Neural progenitor cell (in vitro differentiated cells): Measurements from ENCODE around the gene PRICKLE1. TPM values are rescaled to one million over a fixed set of nuclear protein-coding genes. Genes with fewer than 3 reads are reported as not detected.

Experiments used
- DNase-seq: peaks from one replicate; pipeline ENCODE4 v3.0.0-alpha.2; 2016; ENCODE audit warnings: low spot score
- H2AFZ ChIP-seq: fragments of 200-600 bp; sonication (generic); replicated peaks from 2 replicates; pipeline ENCODE4 v1.6.1; 2016; ENCODE audit warnings: antibody characterized with exemption
- H3F3A ChIP-seq: fragments of 200-600 bp; sonication (generic); 2 replicates; pipeline ENCODE4 v1.6.1; 2016; ENCODE audit warnings: antibody characterized with exemption, low read depth
- H3K27ac ChIP-seq: fragments of 200-600 bp; sonication (generic); 2 replicates; pipeline ENCODE4 v1.5.1; 2016; ENCODE audit warnings: mild to moderate bottlenecking
- H3K27me3 ChIP-seq: fragments of 200-600 bp; sonication (generic); 2 replicates; pipeline ENCODE4 v1.6.1; 2016; ENCODE audit warnings: mild to moderate bottlenecking, moderate library complexity
- H3K36me3 ChIP-seq: fragments of 200-600 bp; sonication (generic); 2 replicates; pipeline ENCODE4 v1.5.1; 2016
- H3K4me1 ChIP-seq: fragments of 200-600 bp; sonication (generic); 2 replicates; pipeline ENCODE4 v1.6.1; 2016; ENCODE audit warnings: mixed run types
- H3K4me2 ChIP-seq: fragments of 200-600 bp; sonication (generic); 2 replicates; pipeline ENCODE4 v1.6.1; 2016
- H3K4me3 ChIP-seq: fragments of 200-600 bp; sonication (generic); 2 replicates; pipeline ENCODE4 v1.5.1; 2016
- H3K79me2 ChIP-seq: fragments of 200-600 bp; sonication (generic); 2 replicates; pipeline ENCODE4 v1.6.1; 2016; ENCODE audit warnings: low read depth
- H3K9ac ChIP-seq: fragments of 200-600 bp; sonication (generic); 2 replicates; pipeline ENCODE4 v1.6.1; 2016
- H3K9me3 ChIP-seq: fragments of 200-600 bp; sonication (generic); 2 replicates; pipeline ENCODE4 v1.5.1; 2016; ENCODE audit warnings: low read depth
- H4K20me1 ChIP-seq: fragments of 200-600 bp; sonication (generic); 2 replicates; pipeline ENCODE4 v1.6.1; 2016; ENCODE audit warnings: low read depth
- H3K27ac Mint-ChIP-seq: 3 replicates; pipeline ENCODE4 v1.8.0; 2021; ENCODE audit warnings: mixed read lengths
- H3K27me3 Mint-ChIP-seq: 2 replicates; pipeline ENCODE4 v1.8.0; 2022; ENCODE audit warnings: low read depth, mild to moderate bottlenecking, inconsistent platforms, moderate library complexity, mixed read lengths; ENCODE audit not compliant: insufficient read depth
- H3K36me3 Mint-ChIP-seq: 3 replicates; pipeline ENCODE4 v1.8.0; 2021; ENCODE audit warnings: mixed read lengths
- H3K4me1 Mint-ChIP-seq: 3 replicates; pipeline ENCODE4 v1.8.0; 2021; ENCODE audit warnings: mixed read lengths
- H3K4me3 Mint-ChIP-seq: 3 replicates; pipeline ENCODE4 v1.8.0; 2021; ENCODE audit warnings: mild to moderate bottlenecking, moderate library complexity, mixed read lengths
- H3K9me3 Mint-ChIP-seq: 3 replicates; pipeline ENCODE4 v1.8.0; 2020; ENCODE audit warnings: mixed read lengths
- CTCF ChIP-seq: fragments of 200-600 bp; sonication (generic); IDR thresholded peaks from 2 replicates; pipeline ENCODE4 v1.5.1; 2017; ENCODE audit warnings: antibody characterized with exemption, mild to moderate bottlenecking
- EZH2 ChIP-seq: fragments of 200-600 bp; sonication (generic); IDR thresholded peaks from 2 replicates; pipeline ENCODE4 v1.6.1; 2017; ENCODE audit warnings: antibody characterized with exemption, mild to moderate bottlenecking, moderate library complexity
- EZH2phosphoT487 ChIP-seq: fragments of 200-600 bp; sonication (generic); IDR thresholded peaks from 2 replicates; pipeline ENCODE4 v1.6.1; 2017; ENCODE audit warnings: antibody characterized with exemption
- total RNA-seq: library from RNA; depleted of rRNA; stranded (reverse); fragments of >200 nt; gene quantifications from 2 replicates; pipeline ENCODE4 v1.2.3, GENCODE V29; 2015; ENCODE audit warnings: low replicate concordance

The PRICKLE1 gene
- total RNA-seq, 1 donor from 2014 or later = 4.0 TPM

GRCh38 chr12:42530284-42530683 lies 59.3 kb downstream of the PRICKLE1 start:
- Histone ChIP-seq H3K9ac (no peak overlapping the region), H3K27me3 (no peaks in the 10 kb centered on the region), H3F3A (no peaks in the 10 kb centered on the region), H3K36me3 (no peaks in the 10 kb centered on the region), H3K4me3 (no peak overlapping the region), H2AFZ (no peak overlapping the region), H3K79me2 (no peaks in the 10 kb centered on the region), H4K20me1 (no peaks in the 10 kb centered on the region), H3K4me2 (no peak overlapping the region), H3K27ac (no peak overlapping the region), H3K9me3 (no peaks in the 10 kb centered on the region), H3K4me1 (peaks cover 6% of the 10 kb centered on the region)
- no peaks in the 10 kb centered on the region for H3K4me1 Mint-ChIP-seq
- H3K9me3 Mint-ChIP-seq = no peaks in the 10 kb centered on the region
- DNase-seq = no peak
- peaks cover 3% of the 10 kb centered on the region for H3K27me3 Mint-ChIP-seq
- H3K36me3 Mint-ChIP-seq = no peaks in the 10 kb centered on the region
- TF ChIP-seq CTCF (no peak), EZH2 (no peak), EZH2phosphoT487 (no peak)
- H3K27ac Mint-ChIP-seq = no peak overlapping the region
- no peak overlapping the region for H3K4me3 Mint-ChIP-seq

GRCh38 chr12:42525444-42525843 lies 64.1 kb downstream of the PRICKLE1 start:
- Histone ChIP-seq H3K4me1 (peaks cover 6% of the 10 kb centered on the region), H3K36me3 (no peaks in the 10 kb centered on the region), H3K27ac (no peak overlapping the region), H3K27me3 (no peaks in the 10 kb centered on the region), H3K9me3 (no peaks in the 10 kb centered on the region), H3K9ac (no peak overlapping the region), H3F3A (no peaks in the 10 kb centered on the region), H4K20me1 (no peaks in the 10 kb centered on the region), H3K4me2 (no peak overlapping the region), H3K4me3 (no peak overlapping the region), H3K79me2 (no peaks in the 10 kb centered on the region), H2AFZ (no peak overlapping the region)
- H3K4me3 Mint-ChIP-seq = no peak overlapping the region
- H3K36me3 Mint-ChIP-seq = no peaks in the 10 kb centered on the region
- no peaks in the 10 kb centered on the region for H3K4me1 Mint-ChIP-seq
- H3K9me3 Mint-ChIP-seq = no peaks in the 10 kb centered on the region
- no peak for DNase-seq
- H3K27me3 Mint-ChIP-seq = peaks cover 3% of the 10 kb centered on the region
- no peak overlapping the region for H3K27ac Mint-ChIP-seq
- TF ChIP-seq EZH2 (no peak), EZH2phosphoT487 (no peak), CTCF (no peak)

GRCh38 chr12:42524716-42525115 lies 64.8 kb downstream of the PRICKLE1 start:
- H3K4me3 ChIP-seq = no peak overlapping the region
- Mint-ChIP-seq H3K27me3 (peaks cover 3% of the 10 kb centered on the region), H3K27ac (no peak overlapping the region), H3K4me1 (no peaks in the 10 kb centered on the region), H3K36me3 (no peaks in the 10 kb centered on the region), H3K9me3 (no peaks in the 10 kb centered on the region), H3K4me3 (no peak overlapping the region)
- TF ChIP-seq EZH2phosphoT487 = no peak
- no peak for TF ChIP-seq CTCF
- TF ChIP-seq EZH2 = no peak
- no peaks in the 10 kb centered on the region for H3F3A ChIP-seq
- no peak overlapping the region for H3K4me2 ChIP-seq
- no peaks in the 10 kb centered on the region for H3K9me3 ChIP-seq
- H3K79me2 ChIP-seq = no peaks in the 10 kb centered on the region
- no peaks in the 10 kb centered on the region for H3K36me3 ChIP-seq
- no peak overlapping the region for H3K9ac ChIP-seq
- H3K27ac ChIP-seq = no peak overlapping the region
- no peaks in the 10 kb centered on the region for H4K20me1 ChIP-seq
- no peaks in the 10 kb centered on the region for H3K27me3 ChIP-seq
- H3K4me1 ChIP-seq = peaks cover 6% of the 10 kb centered on the region
- no peak overlapping the region for H2AFZ ChIP-seq
- DNase-seq = no peak

- H3K4me3 ChIP-seq = no peak overlapping the region
- no peak overlapping the region for H3K9ac ChIP-seq
- H3K79me2 ChIP-seq = no peaks in the 10 kb centered on the region
- Mint-ChIP-seq H3K27me3 (no peaks in the 10 kb centered on the region), H3K9me3 (no peaks in the 10 kb centered on the region), H3K36me3 (no peaks in the 10 kb centered on the region), H3K4me3 (no peak overlapping the region), H3K4me1 (peaks cover 4% of the 10 kb centered on the region), H3K27ac (no peak overlapping the region)
- TF ChIP-seq EZH2 (no peak), CTCF (no peak), EZH2phosphoT487 (no peak)
- no peak overlapping the region for H3K4me2 ChIP-seq
- no peaks in the 10 kb centered on the region for H4K20me1 ChIP-seq
- H3F3A ChIP-seq = peaks cover 3% of the 10 kb centered on the region
- peaks cover 4% of the 10 kb centered on the region for H3K4me1 ChIP-seq
- no peak overlapping the region for H3K27ac ChIP-seq
- DNase-seq = no peak
- no peaks in the 10 kb centered on the region for H3K9me3 ChIP-seq
- no peak overlapping the region for H2AFZ ChIP-seq
- H3K27me3 ChIP-seq = no peaks in the 10 kb centered on the region
- H3K36me3 ChIP-seq = no peaks in the 10 kb centered on the region
Observed at GRCh38 chr12:42516573-42516972, 73.0 kb downstream of the PRICKLE1 start.
